WTC11 (cell line): ENCODE results near the gene ARHGAP8. TPM values are rescaled to one million over a fixed set of nuclear protein-coding genes. Genes with fewer than 3 reads are reported as not detected.

ENCODE experiments used
- ATAC-seq: fragments of 200-7000 bp; cut with Tn5 transposase; 2 replicates; pipeline ENCODE4 v1.10.0; 2021; ENCODE audit warnings: mild to moderate bottlenecking, moderate library complexity
- CTCF ChIA-PET: fragments of 300-600 bp; sonication (Branson Sonifier 250); formaldehyde crosslinking; loops from one replicate; lab custom pipeline; 2021; ENCODE audit warnings: antibody characterized with exemption; lab: Charles Lee
- POLR2A ChIA-PET: fragments of 350-600 bp; sonication (Branson Sonifier 250); formaldehyde crosslinking; loops from one replicate; lab custom pipeline; 2021; ENCODE audit warnings: antibody characterized with exemption; lab: Charles Lee
- DNase-seq: peaks from one replicate; pipeline ENCODE4 v3.0.0; 2021; ENCODE audit warnings: low spot score
- H3K27ac Mint-ChIP-seq: 2 replicates; pipeline ENCODE4 v1.8.0; 2021; ENCODE audit warnings: mixed read lengths
- H3K27me3 Mint-ChIP-seq: 2 replicates; pipeline ENCODE4 v1.8.0; 2021; ENCODE audit warnings: low read depth, mild to moderate bottlenecking, moderate library complexity, mixed read lengths
- H3K36me3 Mint-ChIP-seq: 2 replicates; pipeline ENCODE4 v1.8.0; 2021; ENCODE audit warnings: mixed read lengths
- H3K4me1 Mint-ChIP-seq: 2 replicates; pipeline ENCODE4 v1.8.0; 2022; ENCODE audit warnings: mixed read lengths
- H3K4me3 Mint-ChIP-seq: 2 replicates; pipeline ENCODE4 v1.8.0; 2021; ENCODE audit warnings: mild to moderate bottlenecking, moderate library complexity, mixed read lengths
- H3K9me3 Mint-ChIP-seq: 2 replicates; pipeline ENCODE4 v1.8.0; 2021; ENCODE audit warnings: mixed read lengths
- CREM ChIP-seq: sonication (generic); formaldehyde crosslinking; IDR thresholded peaks from 2 replicates; pipeline ENCODE4 v1.8.1; 2022; ENCODE audit warnings: mild to moderate bottlenecking, missing genetic modification reagents, moderate library complexity
- EMX1 ChIP-seq: fragments of 250-450 bp; sonication (Bioruptor Pico); IDR thresholded peaks from 2 replicates; pipeline ENCODE4 v1.8.0; 2021; ENCODE audit warnings: mild to moderate bottlenecking
- ESRRA ChIP-seq: sonication (generic); formaldehyde crosslinking; IDR thresholded peaks from 2 replicates; pipeline ENCODE4 v1.8.1; 2022; ENCODE audit warnings: mild to moderate bottlenecking, missing genetic modification reagents, borderline replicate concordance
- GABPB1 ChIP-seq: sonication (generic); formaldehyde crosslinking; IDR thresholded peaks from 2 replicates; pipeline ENCODE4 v1.8.1; 2023; ENCODE audit warnings: mild to moderate bottlenecking, missing genetic modification reagents
- GTF2I ChIP-seq: fragments of 250-450 bp; sonication (Bioruptor Pico); conservative IDR thresholded peaks from 2 replicates; pipeline ENCODE4 v1.4.0; 2021; ENCODE audit warnings: mild to moderate bottlenecking
- IRF1 ChIP-seq: sonication (generic); formaldehyde crosslinking; IDR thresholded peaks from 2 replicates; pipeline ENCODE4 v1.8.0; 2023; ENCODE audit warnings: missing genetic modification reagents
- JAZF1 ChIP-seq: fragments of 250-450 bp; sonication (Bioruptor Pico); IDR thresholded peaks from 2 replicates; pipeline ENCODE4 v1.9.0; 2021; ENCODE audit warnings: moderate library complexity, mild to moderate bottlenecking, inconsistent platforms
- KAT7 ChIP-seq: sonication (generic); formaldehyde crosslinking; IDR thresholded peaks from 2 replicates; pipeline ENCODE4 v1.8.1; 2023; ENCODE audit warnings: missing genetic modification reagents, mild to moderate bottlenecking, borderline replicate concordance
- MYBL2 ChIP-seq: sonication (generic); formaldehyde crosslinking; IDR thresholded peaks from 2 replicates; pipeline ENCODE4 v1.8.1; 2023; ENCODE audit warnings: mild to moderate bottlenecking, moderate library complexity, missing genetic modification reagents
- PRRX2 ChIP-seq: fragments of 250-450 bp; sonication (Bioruptor Pico); IDR thresholded peaks from 2 replicates; pipeline ENCODE4 v1.8.0; 2021; ENCODE audit warnings: mild to moderate bottlenecking
- RELA ChIP-seq: sonication (generic); formaldehyde crosslinking; IDR thresholded peaks from 2 replicates; pipeline ENCODE4 v1.8.1; 2022; ENCODE audit warnings: missing genetic modification reagents, mild to moderate bottlenecking, borderline replicate concordance
- SMAD3 ChIP-seq: sonication (generic); formaldehyde crosslinking; IDR thresholded peaks from 2 replicates; pipeline ENCODE4 v1.8.0; 2022; ENCODE audit warnings: missing genetic modification reagents, mild to moderate bottlenecking, borderline replicate concordance
- SOX15 ChIP-seq: fragments of 250-450 bp; sonication (Bioruptor Pico); IDR thresholded peaks from 2 replicates; pipeline ENCODE4 v1.9.0; 2021; ENCODE audit warnings: mild to moderate bottlenecking
- TCF7 ChIP-seq: sonication (generic); formaldehyde crosslinking; IDR thresholded peaks from 2 replicates; pipeline ENCODE4 v1.8.0; 2022; ENCODE audit warnings: mild to moderate bottlenecking, low read depth, missing genetic modification reagents, moderate library complexity
- TEAD1 ChIP-seq: sonication (generic); formaldehyde crosslinking; IDR thresholded peaks from 2 replicates; pipeline ENCODE4 v1.8.0; 2022; ENCODE audit warnings: mild to moderate bottlenecking, missing genetic modification reagents
- ZMAT4 ChIP-seq: fragments of 250-450 bp; sonication (Bioruptor Pico); IDR thresholded peaks from 2 replicates; pipeline ENCODE4 v1.9.0; 2021; ENCODE audit warnings: mild to moderate bottlenecking
- ZNF121 ChIP-seq: sonication (generic); formaldehyde crosslinking; IDR thresholded peaks from 2 replicates; pipeline ENCODE4 v1.8.0; 2023; ENCODE audit warnings: missing genetic modification reagents
- ZNF423 ChIP-seq: fragments of 250-450 bp; sonication (Bioruptor Pico); IDR thresholded peaks from 2 replicates; pipeline ENCODE4 v2.1.2; 2022; ENCODE audit warnings: mild to moderate bottlenecking, moderate library complexity
- ZNF425 ChIP-seq: fragments of 250-450 bp; sonication (Bioruptor Pico); conservative IDR thresholded peaks from 2 replicates; pipeline ENCODE4 v1.9.0; 2021; ENCODE audit warnings: mild to moderate bottlenecking
- total RNA-seq: library from RNA; stranded (reverse); gene quantifications from 3 replicates; pipeline ENCODE4 v1.2.3, GENCODE V29; 2021
- TF ChIP-seq, protein P1 (sequence below): sonication (generic); formaldehyde crosslinking; IDR thresholded peaks from 2 replicates; pipeline ENCODE4 v1.8.0; 2023; ENCODE audit warnings: missing genetic modification reagents, mild to moderate bottlenecking, borderline replicate concordance
- TF ChIP-seq, protein P2 (sequence below): sonication (generic); formaldehyde crosslinking; IDR thresholded peaks from 2 replicates; pipeline ENCODE4 v1.8.0; 2023; ENCODE audit warnings: mild to moderate bottlenecking, missing genetic modification reagents
- TF ChIP-seq, protein P3 (sequence below): sonication (generic); formaldehyde crosslinking; conservative IDR thresholded peaks from 2 replicates; pipeline ENCODE4 v1.8.1; 2022; ENCODE audit warnings: mild to moderate bottlenecking, missing genetic modification reagents

The ARHGAP8 gene
- total RNA-seq, 1 experiment from 2014 or later: 61.4 TPM

DNA sequence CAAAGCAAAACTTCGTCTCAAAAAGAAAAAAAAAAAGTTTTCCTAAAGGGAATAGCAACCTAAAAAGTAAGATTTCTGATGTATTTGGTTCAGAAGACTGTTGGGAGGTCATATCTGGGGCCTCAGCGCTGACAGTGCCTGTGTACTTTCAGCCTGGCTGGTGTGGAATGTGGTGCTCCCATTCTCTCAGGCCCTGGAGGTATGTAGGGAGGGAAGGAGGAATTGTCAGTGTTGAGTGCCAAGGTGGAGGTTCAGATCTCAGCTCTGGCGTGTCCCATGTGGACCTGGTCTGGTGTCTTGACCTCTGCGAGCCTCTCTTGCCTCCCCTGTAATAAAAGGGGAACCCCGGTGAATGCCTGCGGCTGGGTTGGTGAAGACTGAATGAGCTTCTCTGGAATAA is 28.0 kb upstream of the ARHGAP8 start:
- H3K27ac Mint-ChIP-seq: no peak overlapping the region
- CTCF ChIA-PET: interaction anchor here (0.7 to 1.3 kb wide), 4 partner anchors 11 to 39 kb away, joined by 3 read pairs; no protein-coding TSS in a partner anchor

DNA sequence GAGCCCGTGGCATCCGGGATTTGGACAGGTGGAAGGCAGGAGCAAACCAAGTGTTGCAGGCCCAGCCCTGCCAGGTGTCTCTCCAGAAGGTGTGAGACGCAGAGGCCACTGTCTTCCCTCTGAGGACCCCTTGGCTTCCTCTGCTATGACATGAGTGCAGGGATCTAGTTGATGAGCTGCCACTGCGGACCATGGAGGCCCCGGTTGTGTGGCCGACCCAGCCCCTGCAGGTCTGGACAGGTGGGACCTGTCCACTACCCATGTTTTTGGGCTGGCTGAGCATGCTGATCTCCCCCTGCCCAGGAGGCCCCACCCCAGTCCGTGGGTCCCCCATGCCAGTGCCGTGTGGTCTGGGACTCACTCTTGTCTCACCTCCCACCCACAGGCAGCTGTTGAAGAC is 27.5 kb upstream of the ARHGAP8 start:
- CTCF ChIA-PET: interaction anchor here (0.7 to 1.3 kb wide), 3 partner anchors 12 to 40 kb away, joined by 3 read pairs; no protein-coding TSS in a partner anchor
- Mint-ChIP-seq H3K4me1 (peaks cover 8% of the 10 kb centered on the region), H3K27ac (no peak overlapping the region), H3K9me3 (no peaks in the 10 kb centered on the region), H3K27me3 (no peaks in the 10 kb centered on the region), H3K4me3 (no peak overlapping the region), H3K36me3 (no peaks in the 10 kb centered on the region)
- no peak for ATAC-seq
- DNase-seq: no peak
- POLR2A ChIA-PET: no interaction called here
- TF ChIP-seq, protein P1, sequence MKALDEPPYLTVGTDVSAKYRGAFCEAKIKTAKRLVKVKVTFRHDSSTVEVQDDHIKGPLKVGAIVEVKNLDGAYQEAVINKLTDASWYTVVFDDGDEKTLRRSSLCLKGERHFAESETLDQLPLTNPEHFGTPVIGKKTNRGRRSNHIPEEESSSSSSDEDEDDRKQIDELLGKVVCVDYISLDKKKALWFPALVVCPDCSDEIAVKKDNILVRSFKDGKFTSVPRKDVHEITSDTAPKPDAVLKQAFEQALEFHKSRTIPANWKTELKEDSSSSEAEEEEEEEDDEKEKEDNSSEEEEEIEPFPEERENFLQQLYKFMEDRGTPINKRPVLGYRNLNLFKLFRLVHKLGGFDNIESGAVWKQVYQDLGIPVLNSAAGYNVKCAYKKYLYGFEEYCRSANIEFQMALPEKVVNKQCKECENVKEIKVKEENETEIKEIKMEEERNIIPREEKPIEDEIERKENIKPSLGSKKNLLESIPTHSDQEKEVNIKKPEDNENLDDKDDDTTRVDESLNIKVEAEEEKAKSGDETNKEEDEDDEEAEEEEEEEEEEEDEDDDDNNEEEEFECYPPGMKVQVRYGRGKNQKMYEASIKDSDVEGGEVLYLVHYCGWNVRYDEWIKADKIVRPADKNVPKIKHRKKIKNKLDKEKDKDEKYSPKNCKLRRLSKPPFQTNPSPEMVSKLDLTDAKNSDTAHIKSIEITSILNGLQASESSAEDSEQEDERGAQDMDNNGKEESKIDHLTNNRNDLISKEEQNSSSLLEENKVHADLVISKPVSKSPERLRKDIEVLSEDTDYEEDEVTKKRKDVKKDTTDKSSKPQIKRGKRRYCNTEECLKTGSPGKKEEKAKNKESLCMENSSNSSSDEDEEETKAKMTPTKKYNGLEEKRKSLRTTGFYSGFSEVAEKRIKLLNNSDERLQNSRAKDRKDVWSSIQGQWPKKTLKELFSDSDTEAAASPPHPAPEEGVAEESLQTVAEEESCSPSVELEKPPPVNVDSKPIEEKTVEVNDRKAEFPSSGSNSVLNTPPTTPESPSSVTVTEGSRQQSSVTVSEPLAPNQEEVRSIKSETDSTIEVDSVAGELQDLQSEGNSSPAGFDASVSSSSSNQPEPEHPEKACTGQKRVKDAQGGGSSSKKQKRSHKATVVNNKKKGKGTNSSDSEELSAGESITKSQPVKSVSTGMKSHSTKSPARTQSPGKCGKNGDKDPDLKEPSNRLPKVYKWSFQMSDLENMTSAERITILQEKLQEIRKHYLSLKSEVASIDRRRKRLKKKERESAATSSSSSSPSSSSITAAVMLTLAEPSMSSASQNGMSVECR (CRISPR knock-in tag): no peak
- TF ChIP-seq SOX15 (CRISPR knock-in tag): no peak
- TF ChIP-seq TEAD1 (CRISPR knock-in tag): no peak
- no peak for TF ChIP-seq TCF7 (CRISPR knock-in tag)
- no peak for TF ChIP-seq PRRX2 (CRISPR knock-in tag)
- no peak for TF ChIP-seq KAT7 (CRISPR knock-in tag)
- no peak for TF ChIP-seq RELA
- TF ChIP-seq GTF2I: no peak
- no peak for TF ChIP-seq ZNF121
- no peak for TF ChIP-seq IRF1 (CRISPR knock-in tag)
- TF ChIP-seq EMX1 (CRISPR knock-in tag): no peak
- TF ChIP-seq ZMAT4 (CRISPR knock-in tag): no peak
- TF ChIP-seq MYBL2 (CRISPR knock-in tag): no peak
- no peak for TF ChIP-seq SMAD3 (CRISPR knock-in tag)

More for the DNA sequence above, 28.0 kb upstream of the ARHGAP8 start:
- Mint-ChIP-seq H3K36me3 (no peaks in the 10 kb centered on the region), H3K4me3 (no peak overlapping the region), H3K9me3 (no peaks in the 10 kb centered on the region), H3K4me1 (peaks cover 8% of the 10 kb centered on the region), H3K27me3 (no peaks in the 10 kb centered on the region)
- ATAC-seq (no peak), DNase-seq (no peak)
- no peak for TF ChIP-seq ZNF423 (CRISPR knock-in tag)
- POLR2A ChIA-PET: no interaction called here

DNA sequence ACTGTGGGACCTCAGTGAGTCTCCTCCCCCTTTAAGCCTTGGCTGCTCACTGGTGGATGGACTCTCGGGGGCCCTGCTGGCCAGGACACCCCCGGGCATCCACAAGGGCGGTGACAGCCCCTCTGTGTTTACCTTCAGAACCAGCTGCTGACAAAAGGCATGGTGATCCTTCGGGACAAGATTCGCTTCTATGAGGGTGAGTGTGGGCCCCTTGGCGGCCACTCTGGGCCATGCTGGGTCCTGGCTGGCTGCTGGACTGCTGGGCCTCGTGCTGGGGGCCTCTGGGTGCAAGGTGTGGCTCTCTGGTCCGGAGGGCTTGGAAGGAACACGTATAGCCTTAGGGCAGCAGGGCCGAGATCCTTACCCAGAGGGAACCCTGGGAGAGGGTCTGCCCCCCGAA is 25.9 kb upstream of the ARHGAP8 start:
- H3K36me3 Mint-ChIP-seq: no peaks in the 10 kb centered on the region
- DNase-seq (no peak), ATAC-seq (no peak)
- no peak overlapping the region for H3K4me3 Mint-ChIP-seq
- POLR2A ChIA-PET: interaction anchor here (0.6 kb wide), 1 partner anchor 106 kb away, joined by 4 read pairs; no protein-coding TSS in a partner anchor
- H3K27me3 Mint-ChIP-seq: no peaks in the 10 kb centered on the region
- H3K4me1 Mint-ChIP-seq: peaks cover 2% of the 10 kb centered on the region; the same call in 1 of the 2 replicates
- no peak overlapping the region for H3K27ac Mint-ChIP-seq
- no peaks in the 10 kb centered on the region for H3K9me3 Mint-ChIP-seq
- CTCF ChIA-PET: no interaction called here
- TF ChIP-seq ZNF425 (no peak), JAZF1 (CRISPR knock-in tag) (no peak), TCF7 (CRISPR knock-in tag) (no peak), EMX1 (CRISPR knock-in tag) (no peak), ESRRA (CRISPR knock-in tag) (no peak), GABPB1 (CRISPR knock-in tag) (no peak), CREM (CRISPR knock-in tag) (no peak)
- TF ChIP-seq, protein P2, sequence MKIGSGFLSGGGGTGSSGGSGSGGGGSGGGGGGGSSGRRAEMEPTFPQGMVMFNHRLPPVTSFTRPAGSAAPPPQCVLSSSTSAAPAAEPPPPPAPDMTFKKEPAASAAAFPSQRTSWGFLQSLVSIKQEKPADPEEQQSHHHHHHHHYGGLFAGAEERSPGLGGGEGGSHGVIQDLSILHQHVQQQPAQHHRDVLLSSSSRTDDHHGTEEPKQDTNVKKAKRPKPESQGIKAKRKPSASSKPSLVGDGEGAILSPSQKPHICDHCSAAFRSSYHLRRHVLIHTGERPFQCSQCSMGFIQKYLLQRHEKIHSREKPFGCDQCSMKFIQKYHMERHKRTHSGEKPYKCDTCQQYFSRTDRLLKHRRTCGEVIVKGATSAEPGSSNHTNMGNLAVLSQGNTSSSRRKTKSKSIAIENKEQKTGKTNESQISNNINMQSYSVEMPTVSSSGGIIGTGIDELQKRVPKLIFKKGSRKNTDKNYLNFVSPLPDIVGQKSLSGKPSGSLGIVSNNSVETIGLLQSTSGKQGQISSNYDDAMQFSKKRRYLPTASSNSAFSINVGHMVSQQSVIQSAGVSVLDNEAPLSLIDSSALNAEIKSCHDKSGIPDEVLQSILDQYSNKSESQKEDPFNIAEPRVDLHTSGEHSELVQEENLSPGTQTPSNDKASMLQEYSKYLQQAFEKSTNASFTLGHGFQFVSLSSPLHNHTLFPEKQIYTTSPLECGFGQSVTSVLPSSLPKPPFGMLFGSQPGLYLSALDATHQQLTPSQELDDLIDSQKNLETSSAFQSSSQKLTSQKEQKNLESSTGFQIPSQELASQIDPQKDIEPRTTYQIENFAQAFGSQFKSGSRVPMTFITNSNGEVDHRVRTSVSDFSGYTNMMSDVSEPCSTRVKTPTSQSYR: no peak
- TF ChIP-seq, protein P3, sequence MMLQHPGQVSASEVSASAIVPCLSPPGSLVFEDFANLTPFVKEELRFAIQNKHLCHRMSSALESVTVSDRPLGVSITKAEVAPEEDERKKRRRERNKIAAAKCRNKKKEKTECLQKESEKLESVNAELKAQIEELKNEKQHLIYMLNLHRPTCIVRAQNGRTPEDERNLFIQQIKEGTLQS (CRISPR knock-in tag): no peak
